Activated CD4-positive, CD25-positive, alpha-beta regulatory T cell (primary cell): ENCODE measurements around the gene CRYBA4.
A peak's percentile ranks its signal among the peaks of the same experiment; 100 is the strongest.

Experiments
- DNase-seq, 4 experiments: peaks; one replicate each; lab custom pipeline; 2025; lab: John Stamatoyannopoulos, UW

Gene CRYBA4

DNA sequence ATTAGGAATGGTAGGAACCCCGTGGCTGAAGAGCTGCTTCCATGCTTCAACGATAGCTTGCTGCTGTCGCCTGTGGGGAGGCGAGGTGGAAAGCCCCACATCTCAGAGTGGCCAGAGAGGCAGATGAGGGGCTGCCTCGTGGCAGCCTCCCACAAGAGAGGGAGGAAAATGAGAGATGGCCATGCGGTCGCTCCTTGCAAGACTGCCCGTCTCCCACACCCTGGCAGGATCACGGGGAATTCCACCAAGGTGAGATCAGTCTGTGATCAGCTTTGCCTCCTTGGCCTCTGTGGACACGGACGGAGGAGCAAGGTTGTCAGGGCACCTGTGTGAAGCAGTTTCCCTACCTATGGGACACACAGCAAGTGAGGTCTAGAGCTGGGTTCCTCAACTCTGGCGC is 3.0 kb downstream of the CRYBA4 start:
- no peak for DNase-seq

DNA sequence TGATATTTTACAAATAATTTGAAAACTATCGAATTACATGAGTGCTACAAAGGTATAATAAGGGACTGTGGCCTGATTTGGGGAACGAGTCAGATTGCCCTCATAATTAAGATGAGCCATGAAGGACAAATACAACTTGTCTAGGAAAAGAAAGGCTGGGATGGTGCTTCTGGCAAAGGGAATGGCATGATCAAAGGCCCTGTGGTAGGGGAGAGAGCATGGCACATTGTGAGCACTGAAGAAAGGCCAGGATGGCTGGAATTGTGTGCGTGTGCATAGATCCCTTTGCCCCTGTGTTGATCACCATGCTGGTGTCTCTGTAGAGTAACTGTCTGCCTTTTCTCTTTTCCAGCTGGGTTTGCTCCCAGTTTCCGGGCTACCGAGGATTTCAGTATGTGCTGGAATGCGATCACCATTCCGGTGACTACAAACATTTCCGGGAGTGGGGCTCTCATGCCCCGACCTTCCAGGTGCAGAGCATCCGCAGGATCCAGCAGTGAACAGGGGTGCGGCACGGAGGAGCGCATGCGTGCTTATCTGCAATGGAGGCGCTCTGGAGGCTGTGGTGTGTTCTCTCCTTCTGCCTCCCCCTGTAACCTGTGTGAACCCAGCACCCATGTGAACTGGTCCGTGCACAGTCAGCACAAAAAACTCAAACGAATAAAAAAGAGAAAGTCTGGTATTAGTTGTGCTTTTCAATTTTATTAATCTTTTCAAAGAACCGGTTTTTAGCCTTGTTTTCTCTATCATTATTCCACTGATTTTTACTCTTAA is 8.4 kb downstream of the CRYBA4 start:
- DNase-seq: no peak

DNA sequence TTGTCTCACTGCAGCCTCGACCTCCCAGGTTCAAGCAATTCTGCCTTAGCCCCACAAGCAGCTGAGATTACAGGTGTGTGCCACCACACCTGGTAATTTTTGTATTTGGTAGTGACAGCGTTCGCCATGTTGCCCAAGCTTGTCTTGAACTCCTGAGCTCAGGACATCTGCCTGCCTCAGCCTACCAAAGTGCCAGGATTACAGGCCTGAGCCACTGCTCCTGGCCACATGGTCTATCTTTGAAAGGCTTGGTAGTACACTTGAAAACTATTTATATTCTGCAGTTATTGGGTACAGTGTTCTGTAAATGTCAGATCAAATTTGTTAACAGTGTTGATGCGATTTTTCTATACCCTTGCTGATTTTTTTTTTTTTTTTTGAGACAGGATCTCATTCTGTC is 9.5 kb downstream of the CRYBA4 start:
- no peak for DNase-seq

DNA sequence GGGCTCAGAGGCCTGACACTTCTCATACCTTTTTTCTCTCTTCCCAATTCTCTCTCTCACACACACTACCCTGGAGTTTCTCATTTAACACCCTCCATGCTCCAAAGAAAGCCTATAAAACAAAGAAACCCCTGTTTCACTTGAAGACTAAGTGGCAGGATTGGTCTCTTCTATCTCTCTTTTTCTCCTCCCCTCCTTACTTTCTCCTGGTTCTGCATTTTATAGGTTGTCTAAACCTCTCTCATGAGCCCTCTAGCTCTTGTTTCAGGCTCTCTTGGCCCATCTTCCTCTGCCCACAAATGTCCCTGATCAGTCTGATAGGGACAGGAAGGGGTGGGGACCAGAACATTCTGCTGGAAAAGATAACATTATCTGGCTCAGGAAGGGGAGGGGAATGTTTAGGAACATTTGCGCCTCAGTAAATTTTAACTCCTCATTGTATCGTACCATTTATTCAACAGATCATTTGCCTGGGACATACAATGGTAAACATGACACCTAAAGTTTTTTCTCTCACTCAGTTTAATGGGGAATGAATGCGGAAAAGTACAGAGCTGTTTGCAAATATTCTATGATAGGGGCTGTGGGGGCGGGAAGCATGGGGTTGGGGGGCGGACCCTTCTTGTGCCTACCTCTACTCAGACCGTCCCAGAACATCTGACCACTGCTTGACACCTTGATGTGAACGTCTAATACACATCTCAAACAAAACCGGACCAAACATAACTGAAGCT is 10.8 kb downstream of the CRYBA4 start:
- DNase-seq: no peak

DNA sequence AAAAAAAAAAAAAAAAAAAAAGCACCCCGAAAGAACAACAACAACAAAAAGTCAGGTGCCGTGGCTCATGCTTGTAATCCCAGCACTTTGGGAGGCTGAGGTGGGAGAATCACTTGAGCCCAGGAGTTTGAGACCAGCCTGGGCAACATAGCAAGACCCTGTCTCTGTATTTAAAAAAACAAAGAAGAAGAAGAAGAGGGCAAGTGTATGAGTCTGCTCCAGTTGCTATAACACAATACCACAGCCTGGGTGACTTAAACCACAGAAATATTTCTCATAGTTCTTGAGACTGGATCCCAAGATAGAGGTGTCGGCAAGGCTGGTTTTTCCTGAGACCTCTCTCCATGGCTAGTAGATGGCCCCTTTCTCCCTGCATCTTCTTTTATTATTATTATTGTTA is 12.4 kb downstream of the CRYBA4 start:
- no peak for DNase-seq

DNA sequence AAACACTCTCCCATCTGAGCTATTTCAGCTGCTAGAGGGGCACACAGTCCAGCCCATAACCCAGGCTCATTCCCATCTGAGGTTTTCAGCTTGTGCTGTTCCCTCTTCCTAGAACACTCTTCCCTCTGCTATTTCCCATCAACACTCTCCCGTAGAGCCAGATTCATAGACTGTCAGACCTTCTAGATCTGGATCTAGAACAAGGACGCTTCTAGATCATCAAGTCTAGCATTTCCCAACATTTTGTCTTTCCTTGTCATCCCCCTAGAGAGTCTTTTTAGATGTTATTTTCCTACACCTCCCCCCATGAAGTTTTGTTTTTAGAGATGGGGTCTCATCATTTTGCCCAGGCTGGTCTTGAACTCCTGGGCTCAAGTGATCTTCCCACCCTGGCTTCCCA is 13.4 kb downstream of the CRYBA4 start:
- no peak for DNase-seq

DNA sequence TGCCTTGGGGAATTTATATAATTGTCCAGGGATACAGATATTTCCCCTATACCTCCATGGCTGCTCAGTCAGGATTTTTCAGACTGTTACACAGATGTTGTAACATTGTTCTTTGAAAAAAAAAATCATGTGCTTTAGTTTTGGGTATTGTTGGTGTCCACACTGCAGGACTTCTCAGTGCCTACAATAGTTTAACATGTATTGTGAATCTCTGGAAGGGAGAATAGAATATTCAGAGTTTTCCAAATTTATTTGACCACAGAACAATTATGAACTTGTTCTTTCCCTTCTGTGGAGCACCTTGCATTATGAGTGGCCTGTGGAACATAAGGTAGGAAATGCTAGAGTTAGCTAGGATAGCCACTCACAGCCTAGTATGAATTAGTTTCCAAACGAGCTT is 14.5 kb downstream of the CRYBA4 start:
- DNase-seq: no peak

DNA sequence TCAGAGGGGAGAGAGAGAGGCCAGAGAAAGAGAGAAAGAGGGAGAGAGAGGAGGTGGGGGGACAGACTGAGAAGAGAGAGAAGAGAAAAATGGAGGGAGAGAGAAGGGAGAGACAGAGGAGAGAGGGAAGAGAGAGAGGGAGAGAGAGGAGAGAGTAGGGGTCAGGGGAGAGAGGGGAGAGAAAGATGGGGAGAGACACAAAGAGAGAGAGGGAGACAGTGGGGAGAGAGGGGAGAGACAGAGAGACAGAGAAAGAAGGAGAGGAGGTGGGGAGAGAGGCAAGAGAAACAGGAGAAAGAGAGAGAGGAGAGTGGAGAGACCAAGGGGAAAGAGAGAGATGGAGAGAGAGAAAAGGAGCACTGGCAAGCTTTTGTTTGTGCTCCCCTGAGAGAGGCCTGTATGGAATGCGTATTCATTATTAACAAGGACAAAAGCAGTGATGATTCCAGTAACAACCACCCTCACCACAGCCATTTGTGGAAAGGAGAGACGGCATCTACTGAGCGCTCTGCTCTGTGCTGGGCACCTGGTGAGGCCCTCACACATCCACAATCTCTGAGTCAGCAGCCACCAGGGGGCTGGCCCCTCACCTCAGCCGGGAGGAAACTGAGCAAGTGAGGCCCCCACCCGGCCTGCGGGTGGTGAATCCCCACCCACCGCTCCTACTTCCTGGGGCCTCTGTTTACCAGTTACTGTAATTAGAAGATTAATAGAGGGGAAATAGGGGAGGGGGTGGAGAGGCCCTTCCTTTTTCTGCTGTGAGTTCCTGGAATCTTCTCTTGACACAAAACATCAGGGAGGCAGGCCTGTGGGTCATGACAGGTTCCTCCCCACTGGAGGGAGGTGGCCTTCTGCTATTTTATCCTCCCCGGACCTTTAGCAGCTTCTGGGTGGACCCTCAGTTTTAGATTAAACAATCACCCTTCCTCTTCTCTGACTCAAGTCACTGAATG is 21.0 kb downstream of the CRYBA4 start:
- peak; percentile 47 to 56 (median 54) for DNase-seq

DNA sequence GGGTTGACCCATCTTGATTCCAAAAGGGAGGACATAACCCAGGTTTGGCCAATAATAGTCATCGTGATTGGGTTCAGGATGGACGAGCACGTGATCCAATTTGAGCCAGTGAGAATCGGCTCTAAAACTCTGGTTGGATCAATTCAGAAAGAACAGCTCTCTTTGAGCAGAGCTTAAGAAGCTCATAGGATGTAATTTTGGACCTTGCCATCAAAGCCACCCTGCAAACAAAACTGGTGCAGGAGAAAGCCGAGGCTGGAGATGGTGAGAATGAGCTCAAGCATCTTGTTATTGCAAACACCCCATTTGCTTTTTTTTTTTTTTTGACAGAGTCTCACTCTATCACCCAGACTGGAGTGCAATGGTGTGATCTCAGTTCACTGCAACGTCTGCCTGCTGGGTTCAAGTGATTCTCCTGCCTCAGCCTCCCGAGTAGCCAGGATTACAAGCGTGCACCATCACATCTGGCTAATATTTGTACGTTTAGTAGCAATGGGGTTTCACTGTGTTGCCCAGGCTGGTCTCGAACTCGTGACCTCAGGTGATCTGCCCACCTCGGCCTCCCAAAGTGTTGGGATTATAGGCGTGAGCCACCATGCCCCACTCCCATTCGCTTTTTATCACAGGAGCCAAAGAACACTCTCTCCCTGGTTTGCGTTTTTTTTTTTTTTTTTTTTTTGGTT is 21.8 kb downstream of the CRYBA4 start:
- DNase-seq: no peak

DNA sequence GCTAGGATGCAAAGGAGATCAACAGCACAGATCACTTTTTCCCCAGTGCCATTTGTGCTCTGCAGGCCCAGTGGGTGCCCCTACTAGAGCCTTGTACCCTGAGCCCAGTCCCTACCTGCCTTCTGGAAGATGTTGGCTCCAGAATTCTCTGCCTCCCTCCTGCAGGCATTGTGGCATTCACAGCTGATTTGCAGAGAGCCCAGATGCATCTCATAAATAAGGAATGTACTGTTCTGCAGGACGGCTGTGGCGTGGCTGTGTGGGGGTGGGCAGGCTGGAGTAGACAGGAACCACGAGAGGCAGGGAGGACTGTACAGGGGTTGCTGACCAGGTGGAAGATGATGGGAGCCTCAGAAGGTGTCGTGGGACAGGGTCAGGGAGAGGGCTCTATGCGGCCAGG is 24.4 kb downstream of the CRYBA4 start:
- no peak for DNase-seq

DNA sequence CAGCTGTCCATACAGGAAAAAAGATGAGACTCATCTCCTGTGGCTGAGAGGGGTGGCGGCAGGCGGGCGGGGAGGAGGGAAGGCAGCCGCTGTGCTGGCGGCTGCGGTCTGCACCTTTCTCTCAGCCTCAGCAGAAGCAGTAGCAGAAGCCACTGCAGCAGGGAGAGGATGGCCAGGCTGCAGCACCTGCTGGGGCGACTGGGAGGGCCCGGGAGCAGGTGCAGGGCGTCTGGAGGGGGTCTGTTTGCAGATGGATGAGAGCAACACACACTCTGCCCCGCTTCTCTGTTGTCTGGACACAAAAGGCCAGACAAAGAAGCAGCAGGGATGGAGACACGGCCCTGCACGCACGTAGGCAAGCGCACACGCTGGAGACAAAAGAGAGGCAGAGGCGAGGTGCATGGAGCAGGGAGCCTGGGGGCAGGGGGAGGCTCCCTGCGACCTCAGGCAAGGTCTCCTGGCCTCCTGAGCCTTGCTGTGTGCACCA is 26.3 kb downstream of the CRYBA4 start:
- DNase-seq: peak in 1 of 4 experiments; percentile 14

DNA sequence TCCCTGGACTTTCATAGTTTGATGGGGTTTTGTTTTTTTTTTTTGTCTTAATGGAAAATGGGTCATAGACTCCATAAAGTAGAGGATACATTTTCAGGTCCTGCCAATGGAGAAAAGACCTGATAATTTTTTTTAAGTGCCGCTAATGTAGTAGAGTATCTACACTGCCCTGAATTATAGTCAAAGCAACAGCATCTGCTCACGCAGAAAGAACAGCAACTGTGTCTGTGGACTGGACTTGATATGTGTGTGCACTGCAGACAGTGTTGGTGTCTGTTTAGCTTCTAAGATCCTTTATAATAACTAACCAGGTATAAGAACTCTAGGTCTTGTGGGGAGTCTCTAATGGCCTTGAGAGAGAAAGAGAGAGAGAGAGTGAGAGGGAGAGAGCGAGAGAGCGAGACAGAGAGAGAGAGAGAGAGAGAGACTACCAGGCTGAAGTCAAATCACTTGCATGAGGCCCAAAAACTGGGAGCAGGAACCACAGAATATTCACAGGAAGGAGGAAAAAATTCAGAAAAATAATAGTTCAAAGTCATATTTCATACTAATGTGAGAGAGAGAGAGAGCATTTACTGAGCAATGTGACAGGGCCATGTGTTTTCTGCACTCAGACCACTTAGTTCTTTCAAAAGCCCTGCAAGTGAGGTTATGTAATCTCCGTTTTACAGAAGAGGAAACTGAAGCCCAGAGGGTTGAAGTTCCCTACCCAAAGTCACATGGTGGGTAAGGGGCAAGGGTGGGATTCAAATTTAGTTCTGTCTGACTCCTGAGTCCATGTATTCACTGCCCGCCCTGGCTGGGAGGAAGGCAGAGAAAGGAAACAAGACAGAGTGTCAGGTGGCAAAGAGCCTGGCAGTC is 27.0 kb downstream of the CRYBA4 start:
- no peak for DNase-seq

DNA sequence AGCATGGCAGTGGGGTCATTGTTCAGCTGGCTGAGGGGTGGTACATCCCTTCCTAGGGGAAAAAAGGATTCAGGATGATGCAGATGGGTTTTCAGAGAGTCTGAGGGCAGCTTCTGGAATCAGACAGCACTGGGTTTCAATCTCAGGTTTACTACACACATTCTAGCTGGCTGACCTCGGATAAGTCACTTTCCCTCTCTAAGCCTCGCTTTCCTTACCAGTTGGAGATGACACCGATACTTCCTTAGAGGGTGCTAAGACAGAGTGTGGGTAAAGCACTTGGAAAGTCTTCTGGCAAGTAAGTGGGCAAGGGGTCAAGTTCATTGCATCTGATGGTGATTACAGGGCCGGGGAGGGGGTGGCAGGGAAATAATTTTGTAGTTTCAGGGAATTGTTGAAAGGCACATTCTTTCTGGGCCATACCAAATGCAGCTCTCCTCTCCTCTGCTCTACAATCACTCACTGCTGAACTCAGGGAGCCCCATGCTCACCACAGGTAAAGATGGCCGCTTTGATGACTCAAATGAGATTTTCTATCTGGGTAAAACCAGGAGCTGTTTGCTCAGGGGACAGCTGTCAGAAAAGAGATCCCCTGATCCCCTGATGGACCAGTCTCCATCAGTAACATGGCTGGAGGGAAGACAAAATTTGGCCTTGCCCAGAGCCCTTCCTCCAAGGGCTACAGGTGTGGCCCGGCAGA is 29.1 kb downstream of the CRYBA4 start:
- no peak for DNase-seq

DNA sequence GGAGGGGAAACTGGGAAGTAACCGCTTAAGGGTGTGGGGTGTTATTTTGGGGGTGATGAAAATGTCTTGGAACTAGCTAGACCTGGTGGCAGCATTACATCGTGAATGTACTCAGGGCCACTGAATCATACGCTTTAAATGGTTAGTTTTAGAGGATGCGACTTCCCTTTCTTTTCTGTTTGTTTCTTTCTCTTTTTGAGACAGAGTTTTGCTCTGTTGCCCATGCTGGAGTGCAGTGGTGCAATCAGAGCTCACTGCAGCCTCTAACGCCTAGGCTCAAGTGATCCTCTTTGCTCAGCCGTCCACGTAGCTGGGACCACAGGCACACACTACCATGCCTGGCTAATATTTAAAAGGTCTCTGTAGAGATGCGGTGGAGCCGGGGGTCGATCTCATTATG is 30.1 kb downstream of the CRYBA4 start:
- no peak for DNase-seq

DNA sequence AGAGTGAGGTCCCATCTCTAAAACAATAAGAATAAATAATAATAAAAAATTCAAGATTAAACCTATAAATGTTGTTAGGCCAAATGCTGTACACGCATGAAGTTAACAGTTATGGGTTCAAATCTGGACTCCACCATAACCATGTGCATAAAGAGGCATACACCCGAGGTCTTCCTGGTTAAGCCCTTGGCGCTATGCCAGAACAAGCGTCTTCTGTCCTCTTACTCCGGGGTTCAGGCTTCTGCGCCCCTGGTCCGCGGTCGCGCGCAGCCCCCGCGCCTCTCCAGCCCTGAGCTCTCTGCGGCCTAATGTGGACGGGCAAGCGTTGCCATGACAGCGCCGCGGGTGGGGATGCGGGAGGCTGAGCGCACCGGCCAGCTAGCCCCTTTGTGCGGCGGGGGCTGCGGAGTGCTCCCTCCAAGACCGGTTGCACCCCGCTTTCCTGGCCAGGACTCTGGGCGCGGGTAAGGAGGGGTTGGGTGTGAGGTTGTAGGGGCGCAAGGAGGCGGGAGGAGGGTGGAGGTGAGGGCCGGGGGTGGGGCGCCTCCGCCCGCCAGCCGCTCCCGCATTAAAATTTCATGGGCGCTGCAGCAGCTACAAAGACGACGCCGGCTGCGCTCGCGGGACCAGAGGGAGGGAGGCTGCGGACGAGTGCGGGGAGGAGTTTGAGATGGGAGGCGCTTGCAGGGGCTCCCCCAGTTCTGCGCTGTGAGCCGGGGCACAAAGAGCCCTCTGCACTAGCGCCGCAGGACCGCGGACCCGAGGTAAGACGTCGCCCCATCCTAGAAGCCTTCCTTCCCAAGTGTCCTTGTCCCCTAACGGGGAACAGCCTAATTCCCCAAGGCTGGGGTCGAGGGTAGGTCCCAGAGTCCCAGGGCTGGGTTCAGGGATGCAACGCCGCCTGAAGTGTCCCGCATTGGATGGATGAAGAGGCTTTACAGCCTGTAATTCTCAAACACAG is 35.4 kb downstream of the CRYBA4 start, which contains the start of gene MIAT:
TSS of gene MIAT (plus strand) at position 698 of the 961 bp plus-strand sequence.
- peak; percentile 21 to 55 (median 34) for DNase-seq

DNA sequence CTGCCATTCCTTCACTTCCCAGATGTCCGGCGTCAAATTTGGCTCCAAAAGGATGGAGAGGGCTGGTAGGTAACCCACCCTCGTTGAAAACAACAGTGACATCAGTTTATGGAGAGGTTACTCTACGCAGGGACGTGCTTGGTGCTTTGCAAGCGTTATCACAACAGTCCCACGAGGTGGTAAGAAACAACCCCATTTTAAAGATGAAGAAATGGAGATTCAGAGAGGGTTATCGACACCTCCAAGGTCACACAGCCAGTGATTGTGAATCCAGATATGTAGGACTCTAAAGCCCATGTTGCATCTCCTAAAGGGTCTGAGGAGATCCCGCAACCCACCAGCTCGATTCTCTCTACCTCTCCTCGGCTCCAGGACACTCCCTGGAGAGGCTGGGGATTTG is 36.4 kb downstream of the CRYBA4 start:
- no peak for DNase-seq

DNA sequence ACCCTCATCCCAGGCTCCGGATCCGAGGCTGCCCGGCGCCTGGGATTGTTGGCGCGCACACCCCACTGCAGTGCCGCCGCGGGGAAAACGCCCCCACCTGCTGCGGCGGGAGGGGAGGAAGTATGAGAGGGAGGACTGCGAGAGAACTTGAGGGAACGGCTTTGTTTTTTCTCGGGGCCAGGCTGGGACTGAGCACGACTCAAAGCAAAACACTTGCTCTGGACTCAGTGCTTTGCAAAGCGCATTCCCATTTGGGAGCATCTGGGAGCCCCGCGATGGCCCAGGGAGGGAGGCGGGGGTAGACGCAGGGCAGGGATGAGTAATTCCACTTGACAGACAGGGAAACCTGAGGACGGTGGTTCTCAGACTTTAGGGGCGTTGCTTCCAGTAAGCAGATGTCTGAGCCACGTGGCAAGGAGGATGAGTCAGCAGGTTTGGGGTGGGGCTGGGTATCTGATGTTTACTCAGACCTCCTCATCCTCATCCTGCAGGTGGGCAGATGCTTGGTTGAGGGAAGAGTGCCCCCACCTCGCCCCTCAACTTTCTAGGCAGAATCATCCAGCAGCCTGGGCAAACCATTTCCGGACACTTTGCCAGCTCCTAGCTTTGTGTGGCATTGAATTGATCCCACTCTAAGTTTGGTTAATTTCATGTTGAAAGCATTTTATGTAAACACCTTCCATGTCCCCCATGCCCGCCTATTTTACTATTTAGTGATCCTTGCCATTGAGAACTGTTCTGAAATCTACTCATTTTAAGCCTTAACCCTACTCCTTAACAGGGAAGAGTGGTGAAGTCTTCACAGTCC is 37.1 kb downstream of the CRYBA4 start:
- peak; percentile 32 to 64 (median 59) for DNase-seq

DNA sequence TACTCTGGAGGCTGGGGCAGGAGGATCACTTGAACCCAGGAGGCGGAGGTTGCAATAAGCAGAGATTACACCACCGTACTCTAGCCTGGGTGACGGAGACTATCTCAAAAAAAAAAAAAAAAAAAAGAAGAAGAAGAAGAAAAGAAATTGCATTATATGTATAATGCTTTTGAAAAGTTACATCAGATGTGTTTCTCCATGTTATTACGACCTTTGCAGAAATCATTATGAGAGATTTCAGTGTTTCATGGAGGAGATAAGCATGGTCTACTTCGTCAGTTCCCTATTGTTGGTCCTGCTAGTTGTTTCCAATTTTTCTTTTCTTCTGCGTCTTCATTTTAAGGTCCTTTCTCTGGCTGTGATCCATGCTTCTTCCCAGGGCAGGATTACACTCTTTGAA is 38.6 kb downstream of the CRYBA4 start:
- DNase-seq: no peak
